K562 (cell line): ENCODE results near the gene MAGI1.

Source experiments
- CHD2 ChIP-seq: IDR thresholded peaks from 2 replicates; pipeline ENCODE4 v1.6.1; 2011; ENCODE audit warnings: low read depth, low read length
- EGR1 ChIP-seq: fragments of 450-650 bp; conservative IDR thresholded peaks from 2 replicates; pipeline ENCODE4 v1.6.1; 2017; ENCODE audit warnings: mild to moderate bottlenecking
- L3MBTL2 ChIP-seq: fragments of 450-650 bp; IDR thresholded peaks from 2 replicates; pipeline ENCODE4 v1.6.1; 2016; ENCODE audit warnings: mild to moderate bottlenecking, moderate library complexity
- MED1 ChIP-seq: sonication (generic); formaldehyde crosslinking; IDR thresholded peaks from 2 replicates; pipeline ENCODE4 v1.8.1; 2023; ENCODE audit warnings: missing genetic modification reagents, borderline replicate concordance
- MYC ChIP-seq, 2 experiments: fragments of 250-450 bp in 1 of 2; sonication (Bioruptor Pico) in 1 of 2; IDR thresholded peaks; 2 replicates each; pipeline versions ENCODE4 v1.5.1 to v1.6.1; 2012 to 2021; ENCODE audit warnings: low read depth in 2 of 2, borderline replicate concordance in 1 of 2, improper control_type of control experiment in 1 of 2, low read length in 1 of 2, mild to moderate bottlenecking in 1 of 2, moderate library complexity in 1 of 2
- PHF8 ChIP-seq: fragments of 200-600 bp; sonication (generic); IDR thresholded peaks from 2 replicates; pipeline ENCODE4 v1.6.1; 2012; ENCODE audit warnings: mixed run types, mild to moderate bottlenecking, inconsistent platforms, low read length, moderate library complexity, borderline replicate concordance
- POLR2A ChIP-seq: fragments of 450-650 bp; conservative IDR thresholded peaks from 2 replicates; pipeline ENCODE4 v1.6.1; 2016
- POLR2AphosphoS5 ChIP-seq: IDR thresholded peaks from 2 replicates; pipeline ENCODE4 v1.6.1; 2011; ENCODE audit warnings: mild to moderate bottlenecking, low read depth, low read length, moderate library complexity; ENCODE audit not compliant: control insufficient read depth, insufficient read depth
- PREB ChIP-seq: sonication (generic); formaldehyde crosslinking; IDR thresholded peaks from 2 replicates; pipeline ENCODE4 v1.8.1; 2023; ENCODE audit warnings: mild to moderate bottlenecking, missing genetic modification reagents
- SNRNP70 ChIP-seq: fragments of 200-400 bp; formaldehyde crosslinking; optimal IDR thresholded peaks from 2 replicates; pipeline ENCODE3; 2017; ENCODE audit warnings: low read depth, low read length
- TAF15 ChIP-seq: fragments of 200-400 bp; formaldehyde crosslinking; IDR thresholded peaks from 2 replicates; pipeline ENCODE4 v1.6.1; 2017; ENCODE audit warnings: mild to moderate bottlenecking, low read depth, low read length, moderate library complexity
- TARDBP ChIP-seq: fragments of 450-650 bp; IDR thresholded peaks from 2 replicates; pipeline ENCODE4 v1.6.1; 2016
- TF ChIP-seq, protein P1 (sequence below), 3 experiments: IDR thresholded peaks in 2 of 3; conservative IDR thresholded peaks in 1 of 3; 2 replicates each; pipeline ENCODE4 v1.5.1; 2011 to 2012; ENCODE audit warnings: low read length in 3 of 3, mild to moderate bottlenecking in 3 of 3, control low read depth in 2 of 3, improper control_type of control experiment in 1 of 3, inconsistent platforms in 1 of 3, low read depth in 1 of 3, mixed read lengths in 1 of 3, moderate library complexity in 1 of 3; ENCODE audit not compliant: insufficient read depth in 2 of 3

DNA sequence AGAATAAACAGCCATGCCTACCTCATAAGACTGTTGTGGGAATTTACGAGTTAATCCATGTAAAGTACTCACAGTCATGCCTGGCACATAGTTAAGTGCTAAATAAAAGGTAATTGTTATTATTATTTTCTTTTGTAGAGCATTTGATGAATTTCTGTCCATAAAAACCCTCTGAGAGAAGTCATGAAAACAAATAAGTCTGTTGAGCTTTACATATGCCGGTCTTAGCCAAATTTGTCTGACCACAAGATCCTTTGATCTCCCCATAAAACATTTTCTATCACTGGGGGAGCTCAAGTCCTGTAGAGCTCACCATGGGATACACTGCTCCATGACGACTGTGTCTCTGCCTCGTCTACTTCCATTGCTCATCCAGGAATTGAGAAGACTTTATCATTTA lies 114.0 kb downstream of the MAGI1 start:
- TF ChIP-seq L3MBTL2: no peak
- no peak for TF ChIP-seq TAF15
- TF ChIP-seq MYC (IDR thresholded peaks at IDR 0.05; ENCODE audit: low read depth, low read length): no peak
- TF ChIP-seq MYC (CRISPR knock-in tag; IDR thresholded peaks at IDR 0.05; ENCODE audit: borderline replicate concordance, low read depth): no peak
- no peak for TF ChIP-seq CHD2
- TF ChIP-seq, protein P1, sequence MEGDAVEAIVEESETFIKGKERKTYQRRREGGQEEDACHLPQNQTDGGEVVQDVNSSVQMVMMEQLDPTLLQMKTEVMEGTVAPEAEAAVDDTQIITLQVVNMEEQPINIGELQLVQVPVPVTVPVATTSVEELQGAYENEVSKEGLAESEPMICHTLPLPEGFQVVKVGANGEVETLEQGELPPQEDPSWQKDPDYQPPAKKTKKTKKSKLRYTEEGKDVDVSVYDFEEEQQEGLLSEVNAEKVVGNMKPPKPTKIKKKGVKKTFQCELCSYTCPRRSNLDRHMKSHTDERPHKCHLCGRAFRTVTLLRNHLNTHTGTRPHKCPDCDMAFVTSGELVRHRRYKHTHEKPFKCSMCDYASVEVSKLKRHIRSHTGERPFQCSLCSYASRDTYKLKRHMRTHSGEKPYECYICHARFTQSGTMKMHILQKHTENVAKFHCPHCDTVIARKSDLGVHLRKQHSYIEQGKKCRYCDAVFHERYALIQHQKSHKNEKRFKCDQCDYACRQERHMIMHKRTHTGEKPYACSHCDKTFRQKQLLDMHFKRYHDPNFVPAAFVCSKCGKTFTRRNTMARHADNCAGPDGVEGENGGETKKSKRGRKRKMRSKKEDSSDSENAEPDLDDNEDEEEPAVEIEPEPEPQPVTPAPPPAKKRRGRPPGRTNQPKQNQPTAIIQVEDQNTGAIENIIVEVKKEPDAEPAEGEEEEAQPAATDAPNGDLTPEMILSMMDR (IDR thresholded peaks at IDR 0.05 in 2 of 3, conservative IDR thresholded peaks at IDR 0.05 in 1 of 3; ENCODE audit: insufficient read depth in 2 of 3, low read depth in 1 of 3, low read length in 3 of 3): no peak
- no peak for TF ChIP-seq POLR2A
- TF ChIP-seq TARDBP: no peak
- no peak for TF ChIP-seq SNRNP70
- TF ChIP-seq POLR2AphosphoS5: no peak
- no peak for TF ChIP-seq MED1 (CRISPR knock-in tag)
- no peak for TF ChIP-seq PREB (CRISPR knock-in tag)
- TF ChIP-seq PHF8: no peak
- TF ChIP-seq EGR1: no peak
